Muscle of arm (tissue), 12 donors: Measurements from ENCODE around the gene MYH10. TPM values are rescaled to one million over a fixed set of nuclear protein-coding genes. Genes with fewer than 3 reads are reported as not detected.
"Not testable (repeated sequence)": the region's sequence is repeated elsewhere in the genome, so short reads cannot be mapped to it uniquely, and the experiment has no call there.

Experiments
- DNase-seq: peaks from one replicate; pipeline ENCODE4 v3.0.0-alpha.2; 2013
- polyA plus RNA-seq, 12 donors: library from polyadenylated mRNA; unstranded; fragments of 120-200 nt; gene quantifications; one replicate each; pipeline ENCODE4 v1.2.1, GENCODE V29; 2013; ENCODE audit not compliant: insufficient read length in 12 of 12

The MYH10 gene
- polyA plus RNA-seq, 12 donors: 46.1 to 100 (median 61.5) TPM; not detected in 1

- no peak for DNase-seq
Measured at GRCh38 chr17:8557176-8557806, 73.2 kb downstream of the MYH10 start.

GRCh38 chr17:8556074-8556473 is 74.5 kb downstream of the MYH10 start:
- DNase-seq: no peak

GRCh38 chr17:8555062-8555461 is 75.5 kb downstream of the MYH10 start:
- DNase-seq: no peak

GRCh38 chr17:8552577-8553320 is 77.8 kb downstream of the MYH10 start:
- DNase-seq: no peak

DNA sequence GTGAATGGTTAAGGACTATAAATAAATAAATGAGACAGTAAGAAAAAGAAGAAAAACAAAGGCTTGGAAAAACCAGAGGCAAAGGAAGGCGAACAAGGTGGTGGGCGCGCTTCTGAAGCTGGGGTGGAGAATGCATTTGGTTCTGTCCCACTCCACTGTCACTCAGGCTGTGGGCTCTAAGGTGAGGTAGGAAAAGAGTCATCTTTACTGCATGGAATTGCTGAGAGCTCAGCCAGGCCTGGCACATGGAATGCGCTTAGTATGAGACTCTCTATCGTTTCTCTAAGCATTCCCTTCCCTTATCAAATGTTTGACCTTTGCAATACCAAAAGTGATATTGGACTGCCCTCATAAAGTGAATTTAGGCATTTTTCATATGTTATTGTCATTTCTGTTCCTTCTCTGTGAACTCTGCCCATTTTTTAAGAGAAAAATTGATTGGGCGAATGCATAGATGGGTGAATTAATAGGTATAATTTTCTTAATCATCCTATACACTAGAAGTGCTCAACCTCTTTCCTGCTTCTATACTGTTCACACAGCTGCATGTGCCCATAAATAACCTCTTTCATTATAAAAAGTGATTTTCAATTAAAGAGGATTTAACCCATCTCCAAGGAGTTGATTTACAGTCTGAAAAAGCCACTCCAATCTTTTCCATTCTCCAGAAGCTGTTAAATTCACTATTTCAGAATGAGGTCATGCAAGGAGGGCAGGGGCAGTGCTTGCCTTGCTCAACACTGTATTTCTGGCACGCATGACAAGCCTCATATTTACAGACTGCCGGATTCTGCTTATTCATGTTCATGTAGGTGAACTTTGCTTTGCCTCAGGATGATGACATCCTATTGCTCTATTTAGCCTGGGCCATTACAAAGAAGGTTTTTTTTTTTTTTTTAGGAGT is 87.7 kb downstream of the MYH10 start:
- DNase-seq: no peak

DNA sequence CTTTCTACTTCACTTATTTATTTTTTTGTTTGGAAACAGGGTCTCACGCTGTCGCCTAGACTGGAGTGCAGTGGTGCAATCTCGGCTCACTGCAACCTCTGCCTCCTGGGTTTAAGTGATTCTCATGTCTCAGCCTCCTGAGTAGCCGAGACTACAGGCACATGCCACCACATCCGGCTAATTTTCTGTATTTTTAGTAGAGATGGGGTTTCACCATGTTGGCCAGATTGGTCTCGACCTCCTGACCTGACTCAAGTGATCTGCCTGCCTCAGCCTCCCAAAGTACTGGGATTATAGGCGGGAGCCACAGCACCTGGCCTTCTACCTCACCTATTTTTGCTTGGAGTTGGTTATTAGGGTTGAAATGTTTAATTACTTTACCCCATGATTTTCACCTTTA is 90.5 kb downstream of the MYH10 start:
- DNase-seq: not testable (repeated sequence)

DNA sequence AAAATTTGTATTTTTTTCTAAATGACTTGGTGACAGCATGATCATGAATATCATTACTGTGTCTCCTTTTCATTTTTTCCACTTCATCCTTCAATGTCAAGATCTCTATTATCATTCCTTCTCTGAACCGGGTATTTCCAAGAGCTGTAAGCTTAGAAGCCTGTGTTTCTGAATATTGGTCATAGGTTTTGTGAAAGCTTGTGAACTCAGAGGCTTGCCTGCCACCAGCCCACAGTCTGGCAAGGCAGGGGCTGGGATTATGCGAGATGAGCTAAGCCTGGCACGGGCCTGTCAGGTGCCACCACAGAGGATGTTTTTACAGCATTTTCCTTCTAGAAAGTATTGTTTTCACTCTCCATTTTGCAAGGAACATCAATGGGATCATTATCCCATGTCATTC is 92.8 kb downstream of the MYH10 start:
- DNase-seq: no peak

- no peak for DNase-seq
Measured at GRCh38 chr17:8534498-8535188, 95.9 kb downstream of the MYH10 start.

DNA sequence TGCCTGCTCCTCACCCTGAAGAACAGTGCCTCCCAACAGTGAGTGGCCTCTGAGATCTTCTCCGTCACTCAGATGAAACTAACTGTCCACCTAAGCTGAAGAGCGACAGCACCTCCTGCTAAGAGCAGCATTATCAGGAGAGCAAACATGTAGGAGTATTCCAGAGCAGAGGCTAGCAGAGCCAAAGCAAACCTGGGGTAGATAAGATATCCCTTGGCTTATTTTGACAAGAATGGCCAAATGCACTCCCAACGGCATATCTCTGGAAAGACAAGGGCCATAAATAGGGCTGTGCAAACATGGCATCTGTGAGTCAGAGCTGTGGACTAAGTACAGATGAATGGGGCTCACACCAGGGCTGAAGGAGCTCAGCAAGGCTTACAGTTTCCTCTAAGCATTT is 98.5 kb downstream of the MYH10 start:
- no peak for DNase-seq

DNA sequence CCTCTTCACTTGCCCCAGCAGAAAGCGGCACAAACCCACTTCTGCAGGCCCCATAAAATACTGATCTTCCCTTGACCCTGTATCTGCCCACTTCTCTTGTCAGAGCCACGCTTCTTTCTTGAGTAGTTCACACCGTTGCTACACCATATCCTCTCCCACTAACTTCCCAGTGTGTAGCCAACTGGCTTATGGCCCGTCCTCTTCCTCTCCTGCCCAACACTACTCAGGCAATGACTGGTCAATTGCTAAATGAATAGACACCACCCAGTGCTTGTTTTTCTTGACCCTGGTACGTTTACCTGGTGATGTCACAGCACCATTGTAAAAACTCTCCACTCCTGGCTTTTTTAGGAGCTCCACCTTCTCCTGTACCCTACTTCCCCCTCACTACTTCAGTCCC is 107.9 kb downstream of the MYH10 start:
- DNase-seq: no peak

DNA sequence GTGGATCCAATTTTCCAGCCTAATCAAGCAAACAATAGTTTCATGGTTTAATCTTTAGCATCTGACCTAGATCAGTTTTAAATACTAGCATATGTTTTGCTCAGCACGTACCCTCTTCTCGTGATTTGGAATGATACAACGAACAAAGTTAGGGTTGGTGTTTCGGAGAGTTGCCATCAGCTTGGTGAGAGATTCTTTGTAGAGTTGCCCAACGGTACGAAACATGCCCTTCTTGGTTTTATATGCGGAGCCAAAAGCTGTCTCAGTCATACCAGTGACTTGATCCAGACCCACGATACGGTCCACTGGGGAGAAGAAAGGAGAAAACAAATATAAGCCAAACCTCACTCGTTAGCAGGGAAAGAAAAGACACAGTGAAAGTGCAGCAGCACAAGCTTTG is 109.5 kb downstream of the MYH10 start:
- no peak for DNase-seq

DNA sequence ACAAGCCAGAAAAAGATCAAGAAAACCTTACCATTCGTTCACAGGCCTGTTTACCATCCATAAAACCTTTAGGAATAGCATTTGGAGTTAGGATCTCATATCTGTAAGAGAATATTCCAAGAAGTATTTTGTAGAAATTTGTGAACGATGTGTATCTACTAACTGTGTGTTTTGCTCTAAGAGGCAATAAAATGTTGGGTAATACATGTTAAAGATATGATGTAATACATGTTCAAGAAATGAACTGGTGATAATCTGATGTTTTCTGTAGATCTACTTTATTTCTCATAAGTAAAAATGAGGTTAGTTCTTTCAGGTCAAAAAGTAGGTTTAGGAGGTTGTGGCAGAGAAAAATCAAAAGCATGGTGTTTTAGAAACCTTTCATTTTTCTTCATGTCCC is 111.7 kb downstream of the MYH10 start:
- DNase-seq: no peak

GRCh38 chr17:8518326-8518725 is 112.2 kb downstream of the MYH10 start:
- no peak for DNase-seq

GRCh38 chr17:8514801-8515200 is 115.7 kb downstream of the MYH10 start:
- DNase-seq: no peak

DNA sequence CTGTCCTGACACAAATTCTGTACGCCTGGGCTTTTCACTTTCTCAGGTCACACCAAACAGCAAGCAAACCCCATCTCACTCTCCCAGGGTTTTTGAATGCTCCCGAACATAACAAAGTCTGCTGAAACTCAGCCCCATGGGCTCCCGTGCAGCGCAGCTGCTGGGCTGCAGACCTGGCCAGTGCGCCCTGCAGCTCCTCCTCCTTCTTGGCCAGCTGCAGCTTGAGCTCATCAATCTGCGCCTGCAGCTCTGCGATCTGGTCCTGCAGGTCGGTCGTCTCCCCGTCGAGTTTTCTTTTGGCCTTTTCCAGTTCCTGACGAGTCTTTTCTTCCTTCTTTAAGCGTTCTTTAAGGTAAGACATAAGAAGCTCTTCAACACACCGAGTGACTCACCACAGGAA is 124.4 kb downstream of the MYH10 start:
- DNase-seq: peak; percentile 81

DNA sequence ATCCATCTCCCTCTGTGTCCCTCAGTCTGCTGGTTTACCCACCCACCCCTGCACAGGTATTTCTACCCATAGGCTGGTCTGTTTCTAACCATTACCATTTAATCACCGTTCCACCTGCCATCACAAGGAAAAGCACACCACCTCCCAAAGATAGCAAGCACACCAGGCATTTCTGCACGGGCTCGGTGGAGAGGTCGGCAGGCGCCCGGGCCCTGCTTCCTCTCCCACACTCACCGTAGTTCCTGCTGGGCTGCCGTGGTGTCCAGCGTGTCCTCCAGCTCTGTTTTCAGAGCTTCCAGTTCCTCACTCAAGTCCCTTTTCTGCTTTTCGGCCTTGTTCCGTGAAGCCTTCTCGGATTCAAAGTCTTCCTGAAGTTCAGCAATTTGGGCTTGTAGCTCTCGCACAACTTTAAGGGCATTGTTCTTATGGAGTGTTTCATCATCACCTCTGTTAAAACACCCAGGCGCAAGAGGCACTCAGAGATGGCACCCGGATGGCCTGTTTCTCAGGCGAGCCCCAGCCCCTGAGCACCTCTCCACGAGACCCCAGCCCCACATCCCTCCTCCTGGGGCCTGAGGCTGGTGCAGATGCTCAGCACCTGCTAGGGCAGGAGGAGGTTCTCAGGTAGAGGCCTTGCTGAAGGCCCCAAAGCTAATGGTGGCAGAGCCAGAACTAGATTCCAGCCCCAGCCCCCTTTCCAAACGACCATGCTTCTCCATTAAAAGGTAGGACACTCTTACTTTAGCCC is 125.9 kb downstream of the MYH10 start:
- no peak for DNase-seq

- no peak for DNase-seq
Measured at GRCh38 chr17:8503807-8504206, 126.7 kb downstream of the MYH10 start.

GRCh38 chr17:8503368-8503767 is 127.2 kb downstream of the MYH10 start:
- peak; percentile 84 for DNase-seq

DNA sequence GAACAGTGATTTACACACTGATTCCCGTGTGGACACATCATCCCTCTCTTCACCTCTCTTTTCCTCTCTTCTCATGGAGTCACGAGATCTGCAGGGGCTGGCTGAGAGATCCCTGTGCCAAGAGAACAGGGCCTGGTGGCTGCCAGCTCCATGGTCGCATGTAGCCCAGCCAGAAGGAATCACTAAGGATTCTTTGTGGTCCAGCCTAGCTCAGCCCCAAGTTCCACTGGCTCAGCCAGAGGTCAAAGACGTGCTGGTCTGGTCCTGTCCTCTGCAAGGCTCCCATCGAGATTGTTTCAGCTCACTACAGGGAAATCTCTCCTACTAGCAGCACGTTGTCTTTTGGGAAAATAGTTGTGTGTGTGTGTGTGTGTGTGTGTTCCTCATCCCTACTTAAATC is 128.4 kb downstream of the MYH10 start:
- peak; percentile 23 for DNase-seq

GRCh38 chr17:8500609-8501008 is 129.9 kb downstream of the MYH10 start:
- no peak for DNase-seq

- DNase-seq: no peak
Measured at GRCh38 chr17:8499614-8500013, 130.9 kb downstream of the MYH10 start.
